ENCODE results near the gene PHOSPHO2. TPM values are rescaled to one million over a fixed set of nuclear protein-coding genes. Genes with fewer than 3 reads are reported as not detected.
A peak's percentile ranks its signal among the peaks of the same experiment; 100 is the strongest.
"Not testable (repeated sequence)": the region's sequence is repeated elsewhere in the genome, so short reads cannot be mapped to it uniquely, and the experiment has no call there.

PHOSPHO2 gene
- polyA plus RNA-seq, 1 donor = 18.1 TPM

- H3K27me3 ChIP-seq (ENCODE audit: control insufficient read depth, insufficient read depth, low read length) = no peaks in the 10 kb centered on the region
- H3K27ac ChIP-seq (ENCODE audit: low read length) = no peak overlapping the region
- no peak for DNase-seq
- no CpG with 5 or more reads among the region's 3 CpGs for WGBS (ENCODE audit: insufficient coverage, low lambda C conversion rate)
- H3K4me3 ChIP-seq (ENCODE audit: low read length) = no peak overlapping the region
- no peaks in the 10 kb centered on the region for H3K9me3 ChIP-seq (ENCODE audit: control insufficient read depth, low read depth, low read length)
- no peaks in the 10 kb centered on the region for H3K36me3 ChIP-seq (ENCODE audit: control insufficient read depth, insufficient read depth, low read length)
- no peaks in the 10 kb centered on the region for H3K4me1 ChIP-seq (ENCODE audit: control insufficient read depth, insufficient read depth, low read length)
These were observed 11.2 kb upstream of the PHOSPHO2 start for GRCh38 chr2:169683054-169683424.

- Histone ChIP-seq H3K27me3 (ENCODE audit: control insufficient read depth, insufficient read depth, low read length) (no peaks in the 10 kb centered on the region), H3K4me1 (ENCODE audit: control insufficient read depth, insufficient read depth, low read length) (no peaks in the 10 kb centered on the region), H3K4me3 (ENCODE audit: low read length) (no peak overlapping the region), H3K9me3 (ENCODE audit: control insufficient read depth, low read depth, low read length) (no peaks in the 10 kb centered on the region), H3K36me3 (ENCODE audit: control insufficient read depth, insufficient read depth, low read length) (no peaks in the 10 kb centered on the region), H3K27ac (ENCODE audit: low read length) (no peak overlapping the region)
- DNase-seq = no peak
- WGBS (ENCODE audit: insufficient coverage, low lambda C conversion rate) = 80% methylated on average over 1 of the region's 3 CpGs
These were observed 10.7 kb upstream of the PHOSPHO2 start for GRCh38 chr2:169683425-169684134.

DNA sequence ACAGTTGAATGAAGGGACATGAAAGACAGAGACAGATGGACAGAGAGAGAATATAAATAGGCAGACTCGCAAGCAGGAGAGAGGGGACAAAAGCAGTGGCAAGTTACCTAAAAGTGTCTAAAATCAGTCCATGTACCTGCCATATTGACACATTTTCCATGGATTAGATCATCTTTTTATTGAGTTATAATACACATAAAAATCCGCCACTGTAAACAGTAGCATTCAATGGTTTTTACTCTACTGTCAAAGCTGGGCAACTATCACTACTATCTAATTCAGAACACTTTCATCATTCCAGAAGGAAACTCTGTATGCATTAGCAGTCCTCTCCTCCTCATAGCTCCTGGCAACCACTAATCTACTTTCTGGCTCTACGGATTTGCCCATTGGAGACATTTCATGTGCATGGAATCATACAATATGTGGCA is 10.1 kb upstream of the PHOSPHO2 start:
- Histone ChIP-seq H3K4me1 (ENCODE audit: control insufficient read depth, insufficient read depth, low read length) (no peaks in the 10 kb centered on the region), H3K36me3 (ENCODE audit: control insufficient read depth, insufficient read depth, low read length) (no peaks in the 10 kb centered on the region), H3K27me3 (ENCODE audit: control insufficient read depth, insufficient read depth, low read length) (no peaks in the 10 kb centered on the region), H3K9me3 (ENCODE audit: control insufficient read depth, low read depth, low read length) (no peaks in the 10 kb centered on the region), H3K4me3 (ENCODE audit: low read length) (no peak overlapping the region), H3K27ac (ENCODE audit: low read length) (no peak overlapping the region)
- DNase-seq = no peak
- WGBS (ENCODE audit: insufficient coverage, low lambda C conversion rate) = 80% methylated on average over 1 of the region's 3 CpGs

DNA sequence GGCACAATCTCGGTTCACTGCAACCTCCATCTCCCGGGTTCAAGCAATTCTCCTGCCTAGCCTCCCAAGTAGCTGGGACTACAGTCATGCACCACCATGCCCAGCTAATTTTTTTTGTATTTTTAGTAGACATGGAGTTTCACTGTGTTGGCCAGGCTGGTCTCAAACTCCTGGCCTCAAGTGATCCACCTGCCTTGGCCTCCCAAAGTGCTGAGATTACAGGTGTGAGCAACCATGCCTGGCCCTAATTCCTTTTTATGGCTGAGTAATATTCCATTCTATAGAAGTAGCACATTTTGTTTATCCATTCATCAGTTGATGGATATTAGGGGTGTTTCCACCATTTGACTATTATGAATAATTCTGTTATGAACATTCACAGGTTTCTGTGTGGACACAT is 9.6 kb upstream of the PHOSPHO2 start:
- no CpG with 5 or more reads among the region's 2 CpGs for WGBS (ENCODE audit: insufficient coverage, low lambda C conversion rate)
- H3K4me3 ChIP-seq (ENCODE audit: low read length); DNase-seq; H3K4me1 ChIP-seq (ENCODE audit: control insufficient read depth, insufficient read depth, low read length); H3K9me3 ChIP-seq (ENCODE audit: control insufficient read depth, low read depth, low read length); H3K27ac ChIP-seq (ENCODE audit: low read length); H3K27me3 ChIP-seq (ENCODE audit: control insufficient read depth, insufficient read depth, low read length); H3K36me3 ChIP-seq (ENCODE audit: control insufficient read depth, insufficient read depth, low read length): not testable (repeated sequence)

DNA sequence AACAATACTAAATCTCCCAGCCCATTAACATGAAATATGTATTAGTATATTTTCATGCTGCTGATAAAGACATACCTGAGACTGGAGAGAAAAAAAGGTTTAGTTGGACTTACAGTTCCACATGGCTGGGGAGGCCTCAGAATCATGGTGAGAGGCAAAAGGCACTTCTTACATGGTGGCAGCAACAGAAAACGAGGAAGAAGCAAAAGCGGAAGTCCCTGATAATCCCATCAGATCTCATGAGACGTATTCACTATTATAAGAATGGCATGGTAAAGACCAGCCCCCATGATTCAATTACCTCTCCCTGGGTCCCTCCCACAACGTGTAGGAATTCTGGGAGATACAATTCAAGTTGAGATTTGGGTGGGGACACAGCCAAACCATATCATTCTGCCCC is 7.4 kb upstream of the PHOSPHO2 start:
- not testable (repeated sequence) for H3K9me3 ChIP-seq (ENCODE audit: control insufficient read depth, low read depth, low read length); H3K27ac ChIP-seq (ENCODE audit: low read length); H3K4me3 ChIP-seq (ENCODE audit: low read length); H3K27me3 ChIP-seq (ENCODE audit: control insufficient read depth, insufficient read depth, low read length); H3K36me3 ChIP-seq (ENCODE audit: control insufficient read depth, insufficient read depth, low read length); H3K4me1 ChIP-seq (ENCODE audit: control insufficient read depth, insufficient read depth, low read length); DNase-seq
- no CpG with 5 or more reads among the region's 4 CpGs for WGBS (ENCODE audit: insufficient coverage, low lambda C conversion rate)

GRCh38 chr2:169687943-169688342 is 6.3 kb upstream of the PHOSPHO2 start:
- not testable (repeated sequence) for H3K27ac ChIP-seq (ENCODE audit: low read length); H3K9me3 ChIP-seq (ENCODE audit: control insufficient read depth, low read depth, low read length); H3K36me3 ChIP-seq (ENCODE audit: control insufficient read depth, insufficient read depth, low read length); H3K4me3 ChIP-seq (ENCODE audit: low read length); H3K27me3 ChIP-seq (ENCODE audit: control insufficient read depth, insufficient read depth, low read length); DNase-seq; H3K4me1 ChIP-seq (ENCODE audit: control insufficient read depth, insufficient read depth, low read length)

GRCh38 chr2:169690958-169691357 is 3.3 kb upstream of the PHOSPHO2 start:
- DNase-seq = no peak
- WGBS (ENCODE audit: insufficient coverage, low lambda C conversion rate) = 91% methylated on average over 1 of the region's 1 CpG
- Histone ChIP-seq H3K27ac (ENCODE audit: low read length) (no peak overlapping the region), H3K36me3 (ENCODE audit: control insufficient read depth, insufficient read depth, low read length) (no peaks in the 10 kb centered on the region), H3K4me3 (ENCODE audit: low read length) (no peak overlapping the region), H3K27me3 (ENCODE audit: control insufficient read depth, insufficient read depth, low read length) (no peaks in the 10 kb centered on the region), H3K9me3 (ENCODE audit: control insufficient read depth, low read depth, low read length) (no peaks in the 10 kb centered on the region), H3K4me1 (ENCODE audit: control insufficient read depth, insufficient read depth, low read length) (peaks cover 5% of the 10 kb centered on the region)

GRCh38 chr2:169692718-169693117 is 1.6 kb upstream of the PHOSPHO2 start:
- H3K4me1 ChIP-seq (ENCODE audit: control insufficient read depth, insufficient read depth, low read length) = peaks cover 5% of the 10 kb centered on the region
- no peak for DNase-seq
- no peak overlapping the region for H3K4me3 ChIP-seq (ENCODE audit: low read length)
- no peaks in the 10 kb centered on the region for H3K27me3 ChIP-seq (ENCODE audit: control insufficient read depth, insufficient read depth, low read length)
- H3K27ac ChIP-seq (ENCODE audit: low read length) = no peak overlapping the region
- no peaks in the 10 kb centered on the region for H3K9me3 ChIP-seq (ENCODE audit: control insufficient read depth, low read depth, low read length)
- 75% methylated on average over 1 of the region's 3 CpGs for WGBS (ENCODE audit: insufficient coverage, low lambda C conversion rate)
- H3K36me3 ChIP-seq (ENCODE audit: control insufficient read depth, insufficient read depth, low read length) = no peaks in the 10 kb centered on the region

GRCh38 chr2:169693360-169693759 is 909 bp upstream of the PHOSPHO2 start:
- no peak overlapping the region for H3K4me3 ChIP-seq (ENCODE audit: low read length)

GRCh38 chr2:169694894-169695260 is 608 bp downstream of the PHOSPHO2 start:
- DNase-seq = no peak
- H3K9me3 ChIP-seq (ENCODE audit: control insufficient read depth, low read depth, low read length) = no peaks in the 10 kb centered on the region
- peak overlapping the region; percentile 87 for H3K4me3 ChIP-seq (ENCODE audit: low read length)
- H3K36me3 ChIP-seq (ENCODE audit: control insufficient read depth, insufficient read depth, low read length) = peaks cover 4% of the 10 kb centered on the region
- H3K27ac ChIP-seq (ENCODE audit: low read length) = peak overlapping the region; percentile 96
- no CpG with 5 or more reads among the region's 8 CpGs for WGBS (ENCODE audit: insufficient coverage, low lambda C conversion rate)
- no peaks in the 10 kb centered on the region for H3K27me3 ChIP-seq (ENCODE audit: control insufficient read depth, insufficient read depth, low read length)
- peaks cover 5% of the 10 kb centered on the region for H3K4me1 ChIP-seq (ENCODE audit: control insufficient read depth, insufficient read depth, low read length)

More at GRCh38 chr2:169693360-169693759, 909 bp upstream of the PHOSPHO2 start:
- H3K36me3 ChIP-seq (ENCODE audit: control insufficient read depth, insufficient read depth, low read length) = no peaks in the 10 kb centered on the region
- peaks cover 5% of the 10 kb centered on the region for H3K4me1 ChIP-seq (ENCODE audit: control insufficient read depth, insufficient read depth, low read length)
- peak; percentile 29 to 68 for DNase-seq
- WGBS (ENCODE audit: insufficient coverage, low lambda C conversion rate) = 20% methylated on average over 1 of the region's 4 CpGs
- no peak overlapping the region for H3K27ac ChIP-seq (ENCODE audit: low read length)
- no peaks in the 10 kb centered on the region for H3K27me3 ChIP-seq (ENCODE audit: control insufficient read depth, insufficient read depth, low read length)
- H3K9me3 ChIP-seq (ENCODE audit: control insufficient read depth, low read depth, low read length) = no peaks in the 10 kb centered on the region

- no peak for DNase-seq
- H3K27ac ChIP-seq (ENCODE audit: low read length) = no peak overlapping the region
These were observed 2.1 kb downstream of the PHOSPHO2 start for GRCh38 chr2:169696381-169696780.

More at GRCh38 chr2:169696381-169696780, 2.1 kb downstream of the PHOSPHO2 start:
- Histone ChIP-seq H3K36me3 (ENCODE audit: control insufficient read depth, insufficient read depth, low read length) (peaks cover 4% of the 10 kb centered on the region), H3K27me3 (ENCODE audit: control insufficient read depth, insufficient read depth, low read length) (no peaks in the 10 kb centered on the region), H3K9me3 (ENCODE audit: control insufficient read depth, low read depth, low read length) (no peaks in the 10 kb centered on the region), H3K4me3 (ENCODE audit: low read length) (no peak overlapping the region), H3K4me1 (ENCODE audit: control insufficient read depth, insufficient read depth, low read length) (peaks cover 5% of the 10 kb centered on the region)
